Neural progenitor cell (in vitro differentiated cells): ENCODE results near the gene CNOT2.

ENCODE experiments used
- CTCF ChIP-seq: fragments of 200-600 bp; sonication (generic); IDR thresholded peaks from 2 replicates; pipeline ENCODE4 v1.5.1; 2017; ENCODE audit warnings: antibody characterized with exemption, mild to moderate bottlenecking
- EZH2 ChIP-seq: fragments of 200-600 bp; sonication (generic); IDR thresholded peaks from 2 replicates; pipeline ENCODE4 v1.6.1; 2017; ENCODE audit warnings: antibody characterized with exemption, mild to moderate bottlenecking, moderate library complexity
- EZH2phosphoT487 ChIP-seq: fragments of 200-600 bp; sonication (generic); IDR thresholded peaks from 2 replicates; pipeline ENCODE4 v1.6.1; 2017; ENCODE audit warnings: antibody characterized with exemption

GRCh38 chr12:70265132-70265531, 21.9 kb downstream of the CNOT2 start:
- TF ChIP-seq CTCF, result no peak
- TF ChIP-seq EZH2, result no peak
- no peak for TF ChIP-seq EZH2phosphoT487
